GM12878 (cell line): ENCODE data around the gene NFKBIE. TPM values are rescaled to one million over a fixed set of nuclear protein-coding genes. Genes with fewer than 3 reads are reported as not detected.

Experiments
- BRCA1 ChIP-seq: IDR thresholded peaks from 2 replicates; pipeline ENCODE4 v1.6.1; 2011; ENCODE audit warnings: low read depth, low read length, improper control_type of control experiment
- CHD4 ChIP-seq: fragments of 200-600 bp; sonication (generic); IDR thresholded peaks from 2 replicates; pipeline ENCODE4 v1.6.1; 2016; ENCODE audit warnings: mild to moderate bottlenecking
- E2F4 ChIP-seq: IDR thresholded peaks from 2 replicates; pipeline ENCODE4 v1.6.1; 2012; ENCODE audit warnings: low read depth, low read length, improper control_type of control experiment
- EED ChIP-seq: sonication (generic); IDR thresholded peaks from 2 replicates; pipeline ENCODE4 v1.6.1; 2016; ENCODE audit warnings: antibody characterized with exemption, low read depth
- ELK1 ChIP-seq: IDR thresholded peaks from 2 replicates; pipeline ENCODE4 v1.6.1; 2012; ENCODE audit warnings: low read depth, low read length, improper control_type of control experiment
- EP300 ChIP-seq, 2 experiments: fragments of 150-350 bp in 1 of 2; IDR thresholded peaks; 2 replicates each; pipeline ENCODE4 v1.6.1; 2011 to 2012; ENCODE audit warnings: low read depth in 2 of 2, low read length in 2 of 2, borderline replicate concordance in 1 of 2, improper control_type of control experiment in 1 of 2, inconsistent platforms in 1 of 2; ENCODE audit not compliant: control insufficient read depth in 1 of 2
- ETV6 ChIP-seq, 2 experiments: fragments of 450-650 bp in 1 of 2; IDR thresholded peaks in 1 of 2; conservative IDR thresholded peaks in 1 of 2; 2 replicates each; pipeline ENCODE4 v1.6.1; 2014; ENCODE audit warnings: antibody characterized with exemption in 1 of 2, borderline replicate concordance in 1 of 2, low read depth in 1 of 2, mild to moderate bottlenecking in 1 of 2, moderate library complexity in 1 of 2
- EZH2 ChIP-seq: IDR thresholded peaks from 2 replicates; pipeline ENCODE4 v1.6.1; 2012; ENCODE audit warnings: low read depth, mild to moderate bottlenecking, control low read depth, inconsistent platforms, low read length, borderline replicate concordance; ENCODE audit not compliant: control insufficient read depth
- FOXM1 ChIP-seq: IDR thresholded peaks from 2 replicates; pipeline ENCODE4 v1.6.1; 2012; ENCODE audit warnings: low read depth, mild to moderate bottlenecking, inconsistent platforms, low read length, moderate library complexity
- GATAD2B ChIP-seq: fragments of 450-650 bp; conservative IDR thresholded peaks from 2 replicates; pipeline ENCODE4 v1.6.1; 2017; ENCODE audit warnings: low read depth, mild to moderate bottlenecking, moderate library complexity
- LARP7 ChIP-seq: fragments of 450-650 bp; IDR thresholded peaks from 2 replicates; pipeline ENCODE4 v1.6.1; 2017; ENCODE audit warnings: mild to moderate bottlenecking
- MTA2 ChIP-seq: fragments of 450-650 bp; IDR thresholded peaks from 2 replicates; pipeline ENCODE4 v1.6.1; 2016; ENCODE audit warnings: low read depth, mild to moderate bottlenecking, moderate library complexity
- MYB ChIP-seq: fragments of 150-350 bp; IDR thresholded peaks from 2 replicates; pipeline ENCODE4 v1.6.1; 2014; ENCODE audit warnings: mild to moderate bottlenecking, low read depth, low read length, borderline replicate concordance
- NFYB ChIP-seq: IDR thresholded peaks from 2 replicates; pipeline ENCODE4 v1.6.1; 2011; ENCODE audit warnings: low read depth, mild to moderate bottlenecking, low read length, improper control_type of control experiment, moderate library complexity; ENCODE audit not compliant: insufficient read depth
- POLR2AphosphoS2 ChIP-seq: IDR thresholded peaks from 2 replicates; pipeline ENCODE4 v1.6.1; 2011; ENCODE audit warnings: low read depth, mild to moderate bottlenecking, low read length, improper control_type of control experiment, moderate library complexity
- RAD51 ChIP-seq: fragments of 450-650 bp; IDR thresholded peaks from 2 replicates; pipeline ENCODE4 v1.6.1; 2016; ENCODE audit warnings: moderate library complexity, mild to moderate bottlenecking, inconsistent platforms
- RCOR1 ChIP-seq: conservative IDR thresholded peaks from 2 replicates; pipeline ENCODE4 v1.6.1; 2012; ENCODE audit warnings: low read depth, low read length, improper control_type of control experiment
- RUNX3 ChIP-seq: IDR thresholded peaks from 2 replicates; pipeline ENCODE4 v1.6.1; 2012; ENCODE audit warnings: low read length, inconsistent platforms
- SMAD1 ChIP-seq: fragments of 450-650 bp; IDR thresholded peaks from 2 replicates; pipeline ENCODE4 v1.6.1; 2018; ENCODE audit warnings: mild to moderate bottlenecking, low read depth; ENCODE audit not compliant: partially characterized antibody
- TCF12 ChIP-seq: IDR thresholded peaks from 2 replicates; pipeline ENCODE4 v1.6.1; 2011; ENCODE audit warnings: low read depth, mild to moderate bottlenecking, low read length
- USF1 ChIP-seq: IDR thresholded peaks from 2 replicates; pipeline ENCODE4 v1.6.1; 2011; ENCODE audit warnings: borderline replicate concordance, low read depth, mild to moderate bottlenecking, moderate library complexity, mixed read lengths, low read length; ENCODE audit not compliant: insufficient read depth; ENCODE audit errors: extremely low read length
- ZBTB11 ChIP-seq: fragments of 450-650 bp; formaldehyde crosslinking; IDR thresholded peaks from 2 replicates; pipeline ENCODE4 v1.5.0; 2022; ENCODE audit warnings: mild to moderate bottlenecking, missing genetic modification characterization
- polyA plus RNA-seq, 11 experiments: library from polyadenylated mRNA; depleted of rRNA in 4 of 11; unstranded in 6 of 11; stranded (reverse) in 5 of 11; fragments of >200 nt; fragmentation: Nextera tagmentation in 4 of 11; fragmentation: Illumina TruSeq in 1 of 11; extraction: Ambion mirVana in 4 of 11; extraction: Trizol in 1 of 11; gene quantifications; 1 replicate in 1 of 11; 2 replicates in 10 of 11; pipeline versions ENCODE4 v1.2.1 to v1.2.3, GENCODE V29; 2011 to 2016; ENCODE audit warnings: inconsistent platforms in 2 of 11, missing spikeins in 2 of 11, low read depth in 1 of 11
- total RNA-seq, 4 experiments: library from RNA; depleted of rRNA in 3 of 4; stranded (reverse); fragments of >200 nt in 3 of 4; fragmentation: Illumina TruSeq in 1 of 4; extraction: Trizol in 1 of 4; gene quantifications; 2 replicates each; pipeline versions ENCODE4 v1.2.1 to v1.2.3, GENCODE V29; 2013 to 2021

NFKBIE gene
- total and polyA plus RNA-seq, 10 of the 15 experiments (the other 5 are each of a cell fraction or from before 2014, with no cell fraction given) = 10.4 to 106 (median 38.8) TPM

GRCh38 chr6:44247338-44248302 lies 17.7 kb downstream of the NFKBIE start (continued):
- TF ChIP-seq FOXM1 (no peak; the same call in 1 of the 2 replicates), E2F4 (no peak), LARP7 (peak; percentile 35; the same call in 1 of the 2 replicates), TCF12 (no peak), CHD4 (no peak), ETV6 (conservative IDR thresholded peaks at IDR 0.05 in 1 of 2, IDR thresholded peaks at IDR 0.05 in 1 of 2; ENCODE audit: borderline replicate concordance in 1 of 2, low read depth in 1 of 2) (no peak), ZBTB11 (no peak), EZH2 (no peak), MYB (no peak), ELK1 (peak; percentile 67; the same call in 1 of the 2 replicates), EP300 (IDR thresholded peaks at IDR 0.05; ENCODE audit: borderline replicate concordance in 1 of 2, control insufficient read depth in 1 of 2, low read depth in 2 of 2, low read length in 2 of 2) (peak in 1 of 2 experiments; percentile 71; a peak in 1 of 4 replicates), USF1 (peak; percentile 45), RUNX3 (no peak; the same call in 1 of the 2 replicates), GATAD2B (peak; percentile 47; the same call in 1 of the 2 replicates), MTA2 (no peak), NFYB (no peak), POLR2AphosphoS2 (no peak; the same call in 1 of the 2 replicates), BRCA1 (no peak), RAD51 (no peak), RCOR1 (no peak), SMAD1 (no peak), EED (no peak; the same call in 1 of the 2 replicates)
